ENCODE results near the gene HASPIN. TPM values are rescaled to one million over a fixed set of nuclear protein-coding genes. Genes with fewer than 3 reads are reported as not detected.
A peak's percentile ranks its signal among the peaks of the same experiment; 100 is the strongest.
"Not testable (repeated sequence)": the region's sequence is repeated elsewhere in the genome, so short reads cannot be mapped to it uniquely, and the experiment has no call there.

The HASPIN gene
- total and polyA plus RNA-seq, 7 donors: under 0.01 to 3.5 (median 0.55) TPM; not detected in 1

- DNase-seq: no peak
- 39 to 41% methylated on average over 6 of the region's 6 CpGs for WGBS, 2 donors
- H3K27me3 ChIP-seq: no peaks in the 10 kb centered on the region
- peaks cover 0 to 37% (median 27%) of the 10 kb centered on the region in 4 donors for H3K4me1 ChIP-seq
- peak overlapping the region; percentile 87 to 90 (median 88) for H3K27ac ChIP-seq
- peak overlapping the region; percentile 70 to 90 (median 76) for H3K4me3 ChIP-seq
- intact Hi-C loops (cut with DNase I): loop anchor here (1.0 to 5.0 kb wide), 2 partner anchors 55 to 86 kb away; partner anchors contain the start of genes CTNS, EMC6, SHPK and TAX1BP3
- H3K9me3 ChIP-seq: no peaks in the 10 kb centered on the region
- peaks cover 0 to 28% (median 5%) of the 10 kb centered on the region in 4 donors for H3K36me3 ChIP-seq
- TF ChIP-seq EP300 (IDR thresholded peaks at IDR 0.05) (no peak), POLR2AphosphoS5 (IDR thresholded peaks at IDR 0.05) (no peak), POLR2A (IDR thresholded peaks at IDR 0.05) (no peak), CTCF (IDR thresholded peaks at IDR 0.05) (no peak)
Measured at GRCh38 chr17:3722716-3723115, 987 bp upstream of the HASPIN start.

- H3K27ac ChIP-seq: peak overlapping the region; percentile 87 to 90 (median 88)
Measured at GRCh38 chr17:3723188-3723555, 531 bp upstream of the HASPIN start.

GRCh38 chr17:3724378-3725077 is 825 bp downstream of the HASPIN start:
- Histone ChIP-seq H3K4me3 (peak overlapping the region; percentile 70 to 90 (median 76)), H3K27me3 (no peaks in the 10 kb centered on the region), H3K36me3 (peaks cover 0 to 12% (median 0%) of the 10 kb centered on the region in 4 donors), H3K27ac (peak overlapping the region in 1 of 4 donors; percentile 88), H3K9me3 (no peaks in the 10 kb centered on the region), H3K4me1 (peaks cover 0 to 37% (median 27%) of the 10 kb centered on the region in 4 donors)
- 19 to 21% methylated on average over 27 of the region's 27 CpGs for WGBS, 2 donors
- no peak for DNase-seq
- TF ChIP-seq POLR2AphosphoS5 (IDR thresholded peaks at IDR 0.05) (no peak), CTCF (IDR thresholded peaks at IDR 0.05) (no peak), EP300 (IDR thresholded peaks at IDR 0.05) (no peak), POLR2A (IDR thresholded peaks at IDR 0.05) (no peak)
- intact Hi-C loops (cut with DNase I): loop anchor here (5.0 kb wide), 1 partner anchor 57 kb away; the partner anchor contains the start of genes EMC6 and TAX1BP3

More at GRCh38 chr17:3723188-3723555, 531 bp upstream of the HASPIN start:
- intact Hi-C loops (cut with DNase I): loop anchor here (1.0 to 5.0 kb wide), 2 partner anchors 56 to 87 kb away; partner anchors contain the start of genes CTNS, EMC6, SHPK and TAX1BP3
- Histone ChIP-seq H3K36me3 (peaks cover 0 to 24% (median 2%) of the 10 kb centered on the region in 4 donors), H3K4me1 (peaks cover 0 to 37% (median 27%) of the 10 kb centered on the region in 4 donors), H3K4me3 (peak overlapping the region; percentile 70 to 90 (median 76)), H3K9me3 (no peaks in the 10 kb centered on the region), H3K27me3 (no peaks in the 10 kb centered on the region)
- TF ChIP-seq POLR2A (IDR thresholded peaks at IDR 0.05) (no peak), CTCF (IDR thresholded peaks at IDR 0.05) (peak in 1 of 4 experiments; percentile 26)
- 1 to 4% methylated on average over 13 of the region's 13 CpGs for WGBS, 2 donors
- DNase-seq: no peak

GRCh38 chr17:3727041-3727440 is 3.3 kb downstream of the HASPIN start:
- WGBS, 2 donors: 69 to 72% methylated on average over 2 of the region's 2 CpGs
- TF ChIP-seq POLR2AphosphoS5 (IDR thresholded peaks at IDR 0.05) (no peak), POLR2A (IDR thresholded peaks at IDR 0.05) (no peak), EP300 (IDR thresholded peaks at IDR 0.05) (no peak), CTCF (IDR thresholded peaks at IDR 0.05) (no peak)
- no peaks in the 10 kb centered on the region for H3K27me3 ChIP-seq
- H3K36me3 ChIP-seq: no peaks in the 10 kb centered on the region
- no peaks in the 10 kb centered on the region for H3K9me3 ChIP-seq
- H3K4me3 ChIP-seq: no peak overlapping the region
- peaks cover 0 to 20% (median 19%) of the 10 kb centered on the region in 4 donors for H3K4me1 ChIP-seq
- no peak for DNase-seq
- intact Hi-C loops (cut with DNase I): no loop called here
- H3K27ac ChIP-seq: no peak overlapping the region

- not testable (repeated sequence) for DNase-seq
- 95 to 96% methylated on average over 3 of the region's 3 CpGs for WGBS, 2 donors
Measured at GRCh38 chr17:3728099-3728498, 4.4 kb downstream of the HASPIN start.

More at GRCh38 chr17:3728099-3728498, 4.4 kb downstream of the HASPIN start:
- intact Hi-C loops (cut with DNase I); H3K4me3 ChIP-seq; H3K9me3 ChIP-seq; H3K27me3 ChIP-seq; H3K27ac ChIP-seq; H3K36me3 ChIP-seq: not testable (repeated sequence)
- peaks cover 0 to 11% (median 8%) of the 10 kb centered on the region in 4 donors for H3K4me1 ChIP-seq
